ENCODE data around the gene P2RX7.
"Not testable (repeated sequence)": the region's sequence is repeated elsewhere in the genome, so short reads cannot be mapped to it uniquely, and the experiment has no call there.

GRCh38 chr12:121226871-121227270, 94.2 kb downstream of the P2RX7 start:
- not testable (repeated sequence) for TF ChIP-seq CTCF (IDR thresholded peaks at IDR 0.05; ENCODE audit: poor library complexity, severe bottlenecking); REST (IDR thresholded peaks at IDR 0.05; ENCODE audit: borderline replicate concordance)
